Neural cell (in vitro differentiated cells): ENCODE results near the gene TULP4.

Source experiments
- CTCF ChIP-seq: fragments of 450-650 bp; IDR thresholded peaks from 2 replicates; pipeline ENCODE4 v1.5.1; 2014; ENCODE audit warnings: antibody characterized with exemption, mild to moderate bottlenecking, moderate library complexity; ENCODE audit not compliant: poor library complexity, severe bottlenecking
- EP300 ChIP-seq: fragments of 450-650 bp; conservative IDR thresholded peaks from 2 replicates; pipeline ENCODE4 v1.6.1; 2014; ENCODE audit warnings: antibody characterized with exemption, mild to moderate bottlenecking, moderate library complexity; ENCODE audit not compliant: poor library complexity, severe bottlenecking
- MXI1 ChIP-seq: fragments of 450-650 bp; conservative IDR thresholded peaks from 2 replicates; pipeline ENCODE4 v1.6.1; 2014; ENCODE audit warnings: antibody characterized with exemption, mild to moderate bottlenecking; ENCODE audit not compliant: poor library complexity, severe bottlenecking
- POLR2AphosphoS5 ChIP-seq: IDR thresholded peaks from 2 replicates; pipeline ENCODE4 v1.6.1; 2012

GRCh38 chr6:158269657-158270056, 42.6 kb upstream of the TULP4 start:
- TF ChIP-seq CTCF = no peak
- TF ChIP-seq EP300 = no peak
- TF ChIP-seq MXI1 = no peak
- TF ChIP-seq POLR2AphosphoS5 = no peak
